HG03460 (cell line): ENCODE measurements around the gene SAE1.

Experiments used
- ATAC-seq: cut with Tn5 transposase; IDR thresholded peaks from one replicate; pipeline ENCODE4 v1.9.1; 2021; ENCODE audit not compliant: unreplicated experiment

SAE1 gene

DNA sequence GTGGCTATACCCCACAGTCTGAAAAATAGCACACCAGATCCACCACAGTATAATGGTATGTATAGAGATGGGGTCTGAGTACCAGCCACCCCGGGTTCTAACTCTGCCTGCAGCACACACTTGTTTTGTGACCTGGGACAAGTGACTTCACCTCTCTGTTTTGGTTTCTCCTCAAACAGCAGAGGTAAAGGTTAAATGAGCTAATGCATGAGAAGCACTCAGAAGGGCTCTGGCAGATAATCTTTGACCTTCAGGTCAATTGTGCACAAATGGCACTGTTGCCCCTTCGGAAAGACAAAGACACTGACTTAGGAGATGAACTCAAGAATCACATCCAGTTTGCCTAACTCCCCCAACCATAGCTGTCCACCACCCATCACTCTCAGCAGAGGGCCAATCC is 24.8 kb upstream of the SAE1 start:
- no peak for ATAC-seq

DNA sequence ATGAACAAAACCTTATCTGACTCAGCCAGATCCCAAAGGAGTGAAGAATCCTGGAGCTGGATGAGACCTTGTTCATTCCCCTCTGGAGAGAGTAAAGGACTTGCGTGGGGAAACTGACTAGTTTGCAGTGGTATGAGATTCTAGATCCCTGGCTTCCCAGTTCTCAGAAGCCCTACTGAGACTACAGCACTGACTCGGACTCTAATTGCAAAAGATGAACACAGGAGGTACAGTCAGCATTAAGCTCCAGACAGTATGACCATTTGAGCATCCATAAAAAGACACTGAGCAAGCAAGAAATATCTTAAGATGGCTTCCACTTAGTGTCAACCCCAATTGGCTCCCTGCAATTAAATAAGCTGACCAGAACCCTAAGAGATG is 23.8 kb upstream of the SAE1 start:
- ATAC-seq: no peak

DNA sequence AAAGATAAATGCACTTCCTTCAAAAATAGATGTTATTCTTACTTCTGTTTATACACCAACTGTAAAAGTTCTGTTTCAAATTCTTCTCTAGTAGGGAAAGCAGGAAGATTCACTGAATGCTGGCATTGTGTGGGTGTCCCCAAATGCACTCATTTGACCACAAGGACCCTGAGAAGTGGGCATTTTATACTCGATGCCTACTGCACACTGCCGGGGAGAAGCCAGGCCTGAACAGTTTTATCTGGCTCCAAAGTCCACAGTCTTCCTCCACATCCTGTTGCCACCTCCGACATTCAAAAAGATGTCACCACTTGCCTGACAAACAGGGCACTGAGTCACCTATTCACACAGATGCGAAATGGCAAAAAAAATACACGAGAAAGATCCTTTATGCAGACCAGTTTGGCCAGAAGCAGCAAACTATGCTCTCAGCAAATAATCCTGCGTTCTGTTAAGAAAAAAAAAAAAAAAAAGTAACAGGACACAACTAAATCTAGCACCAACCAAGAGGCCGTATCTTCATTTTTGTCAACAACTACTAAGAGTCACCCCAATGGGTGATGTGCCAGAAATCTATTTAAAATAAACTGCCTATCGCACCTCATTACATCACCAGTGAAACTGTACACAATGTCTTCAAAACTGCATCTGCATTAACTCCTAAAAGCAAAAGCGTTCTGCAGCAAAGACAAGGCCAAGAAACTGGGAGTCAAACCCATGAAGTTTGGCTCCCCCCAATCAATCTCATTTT is 23.3 kb upstream of the SAE1 start:
- ATAC-seq: no peak

DNA sequence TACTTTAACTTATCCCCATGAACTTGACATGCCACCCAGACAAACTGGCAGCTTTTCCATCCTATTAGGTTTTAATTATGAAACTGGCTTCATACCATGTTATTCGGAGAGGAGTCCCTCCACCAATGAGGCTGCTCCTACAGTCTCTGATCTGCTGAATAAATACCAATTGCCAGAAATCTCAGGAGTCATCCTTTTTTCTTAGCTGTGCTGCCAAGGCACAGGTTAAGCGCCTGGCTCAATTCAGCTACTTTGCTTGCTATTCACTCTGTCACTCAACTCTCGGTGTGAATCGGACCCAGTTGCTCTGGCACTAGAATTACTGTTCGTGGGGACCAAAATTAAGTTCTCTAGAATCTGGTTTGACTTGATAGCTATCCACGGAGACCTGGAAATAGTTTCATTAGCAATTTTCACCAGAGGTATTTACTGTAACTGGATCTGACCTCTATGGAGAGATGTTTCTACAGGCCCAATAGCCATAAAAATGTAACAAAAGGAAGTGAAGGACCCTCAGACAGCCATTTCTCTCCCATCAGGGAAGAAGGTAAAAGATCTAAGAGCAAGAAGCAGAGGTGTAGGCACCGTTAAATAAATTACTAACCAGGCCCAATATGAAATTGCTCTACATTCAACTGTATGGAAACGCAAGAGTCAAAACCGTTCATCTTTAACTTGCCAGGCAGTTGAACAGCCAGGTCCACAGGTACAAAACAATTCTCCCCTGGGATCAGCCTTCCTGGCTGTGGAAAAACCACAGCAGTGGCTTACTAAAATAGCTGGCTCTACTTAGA is 22.5 kb upstream of the SAE1 start:
- no peak for ATAC-seq

DNA sequence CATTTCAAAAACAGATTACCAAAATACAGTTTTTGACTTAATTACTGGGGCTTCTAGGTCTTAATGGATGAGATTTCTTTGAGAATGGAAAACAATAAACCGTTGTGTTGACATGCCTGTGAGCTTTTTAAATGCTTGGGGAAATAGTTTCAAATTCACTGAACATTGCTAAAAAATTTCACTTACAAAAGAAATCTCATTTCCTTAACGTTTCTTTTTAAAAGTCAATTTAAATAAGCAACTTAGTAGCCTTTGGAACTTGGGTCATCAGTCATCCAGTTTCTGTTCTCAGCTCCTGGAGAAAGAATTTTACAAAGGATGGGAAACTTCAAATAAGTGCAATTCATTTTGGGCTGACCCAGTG is 21.5 kb upstream of the SAE1 start:
- ATAC-seq: no peak

DNA sequence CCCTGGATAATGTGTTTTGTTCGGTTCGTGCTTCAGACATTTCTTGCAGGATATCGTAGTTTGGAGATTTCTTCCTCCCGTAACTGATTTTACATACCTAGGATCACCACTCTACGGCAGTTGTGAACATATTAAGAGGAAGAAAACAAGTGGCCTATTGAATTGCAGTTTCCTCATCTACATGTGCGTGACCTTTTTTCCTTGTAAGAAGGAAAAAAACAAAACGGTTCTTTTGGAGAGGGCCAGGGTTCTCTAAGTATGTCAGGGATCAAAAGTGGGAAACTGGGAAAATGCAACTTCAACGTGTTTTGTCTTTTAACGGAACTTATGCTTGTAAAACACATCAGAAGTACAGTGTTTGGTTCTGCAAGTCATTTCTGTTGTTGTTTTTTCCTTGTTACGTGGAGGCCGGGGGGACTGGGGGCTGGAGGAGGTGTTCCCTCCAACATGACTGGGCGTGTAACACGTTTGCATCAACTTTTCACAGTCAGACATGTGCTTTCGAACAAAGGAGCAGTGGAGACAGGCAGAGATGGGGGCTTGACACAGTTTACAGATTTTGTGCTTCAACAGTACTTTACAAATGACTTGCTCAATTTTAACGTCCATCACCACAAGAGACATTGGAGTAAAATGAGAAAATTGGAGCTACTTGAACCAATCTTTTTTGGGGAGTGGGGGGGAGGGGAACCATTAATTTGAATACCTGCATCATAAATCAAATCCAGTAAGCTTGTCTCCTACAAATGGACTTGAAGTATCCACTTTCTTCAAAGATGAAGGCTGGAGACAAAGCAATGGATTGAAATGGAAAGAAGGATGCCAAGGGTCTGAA is 20.9 kb upstream of the SAE1 start:
- ATAC-seq: no peak

DNA sequence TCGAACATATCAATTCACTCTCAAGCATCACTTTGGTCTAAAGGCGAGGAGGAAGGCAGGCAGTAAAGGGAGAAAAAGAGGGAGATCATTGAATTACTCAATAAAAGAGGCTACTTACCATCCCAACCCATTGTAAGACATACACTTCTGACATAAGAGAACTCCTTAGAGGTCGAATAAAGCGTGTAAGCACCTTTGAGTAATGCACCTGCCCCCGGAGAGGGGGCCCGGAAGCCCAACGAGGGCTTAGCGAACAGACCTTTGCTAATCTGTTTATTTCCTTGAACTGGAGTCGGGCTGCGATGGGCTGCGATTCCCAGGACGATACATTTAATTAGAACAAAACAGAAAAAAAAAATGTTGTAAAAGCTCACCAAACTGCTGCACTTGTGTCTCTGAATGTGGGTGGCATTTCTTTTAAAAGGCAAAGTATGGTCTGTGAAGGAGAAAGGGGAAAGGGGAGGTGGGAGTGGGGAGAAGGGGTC is 20.1 kb upstream of the SAE1 start:
- no peak for ATAC-seq

DNA sequence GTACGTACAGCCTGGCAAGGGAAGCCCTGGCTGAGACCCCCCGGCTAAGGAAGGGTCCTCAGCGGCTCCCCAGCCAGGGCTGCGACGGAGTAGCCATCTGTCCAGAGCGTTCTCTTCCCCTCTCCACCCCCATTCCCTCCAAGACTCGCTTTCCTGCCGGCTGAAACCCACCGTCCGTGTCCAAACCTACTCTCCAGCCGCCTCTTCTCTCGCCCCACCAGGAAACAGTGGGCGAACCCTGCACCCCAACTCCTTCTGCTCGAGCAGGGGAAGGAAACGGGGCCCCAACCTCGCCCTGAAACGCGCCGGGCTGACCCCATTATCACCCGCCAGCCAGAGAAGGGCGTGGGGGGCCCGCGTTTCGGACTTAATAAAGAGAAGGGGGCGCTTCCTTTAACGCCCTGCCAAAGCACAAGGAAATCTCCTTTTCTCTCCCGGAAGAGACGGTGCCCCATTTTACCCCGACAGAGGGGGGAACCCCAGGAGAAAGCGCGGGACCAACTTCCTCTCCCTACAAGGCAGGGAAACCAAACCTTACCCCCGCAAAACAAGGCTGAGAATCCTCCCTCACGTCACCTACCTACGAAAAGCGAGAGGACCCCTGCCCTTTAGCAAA is 19.5 kb upstream of the SAE1 start:
- no peak for ATAC-seq

DNA sequence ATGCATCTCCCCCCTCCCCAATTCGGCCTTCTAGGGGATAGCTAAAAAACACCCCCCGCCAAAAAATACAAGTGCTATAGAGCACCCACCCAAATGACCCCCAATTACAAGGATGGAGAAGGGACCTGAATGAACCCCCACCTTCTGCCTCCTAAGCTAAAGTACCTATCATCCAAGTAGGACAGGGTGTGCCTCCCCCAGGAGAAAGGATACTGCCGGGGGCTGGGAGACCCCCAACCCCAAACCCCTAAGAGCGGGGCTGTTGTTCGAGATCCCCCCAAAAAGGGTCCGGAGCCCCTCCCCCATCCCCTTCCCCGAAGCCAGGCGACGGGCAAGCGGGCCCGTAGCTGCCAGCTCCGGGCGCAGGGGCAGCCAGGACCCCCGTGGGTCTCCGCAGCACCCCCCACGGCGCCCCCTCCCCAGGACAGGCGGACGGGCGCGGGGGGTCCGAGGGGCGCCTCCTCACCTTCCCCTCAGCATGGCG is 18.9 kb upstream of the SAE1 start:
- no peak for ATAC-seq

DNA sequence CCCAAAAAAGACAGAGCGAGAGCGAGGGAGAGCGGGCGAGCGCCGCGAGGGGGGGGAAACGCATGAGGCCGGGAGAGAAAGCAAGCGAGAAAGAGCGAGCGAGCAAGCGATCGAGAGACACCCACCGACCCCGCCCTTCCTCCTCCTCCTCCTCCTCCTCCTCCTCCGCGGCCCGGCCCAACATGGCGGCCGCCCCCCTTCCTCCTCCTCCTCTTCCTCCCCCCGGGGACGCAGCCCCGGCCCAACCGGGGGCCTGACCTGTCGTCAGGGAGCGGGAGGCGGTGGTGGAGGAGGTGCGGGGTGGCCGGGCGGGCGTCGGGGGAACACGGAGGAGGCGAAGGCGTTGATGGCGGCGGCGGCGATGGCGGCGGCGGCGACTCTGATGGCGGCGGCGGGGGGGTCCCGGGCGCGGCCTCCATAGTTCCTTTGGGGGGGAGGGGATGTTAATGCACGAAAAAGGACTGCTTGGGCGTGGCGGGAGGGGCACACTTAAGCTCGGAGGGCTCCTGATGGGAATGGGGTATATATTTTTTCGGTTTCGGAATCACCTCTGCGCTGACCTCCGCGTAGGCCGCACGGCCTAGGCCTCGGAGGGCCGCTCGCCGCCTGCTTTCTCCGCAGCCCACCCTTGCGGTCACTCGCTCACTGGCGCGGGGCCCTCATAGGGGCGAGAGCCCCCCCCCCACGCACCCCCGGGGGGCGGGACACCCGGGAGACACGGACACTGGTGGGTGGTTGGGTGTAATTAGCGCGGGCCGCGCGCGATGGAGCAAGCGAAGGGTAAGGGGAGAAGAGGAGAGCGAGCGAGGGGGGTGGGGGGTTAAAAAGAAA is 18.3 kb upstream of the SAE1 start:
- peak; percentile 21 for ATAC-seq

DNA sequence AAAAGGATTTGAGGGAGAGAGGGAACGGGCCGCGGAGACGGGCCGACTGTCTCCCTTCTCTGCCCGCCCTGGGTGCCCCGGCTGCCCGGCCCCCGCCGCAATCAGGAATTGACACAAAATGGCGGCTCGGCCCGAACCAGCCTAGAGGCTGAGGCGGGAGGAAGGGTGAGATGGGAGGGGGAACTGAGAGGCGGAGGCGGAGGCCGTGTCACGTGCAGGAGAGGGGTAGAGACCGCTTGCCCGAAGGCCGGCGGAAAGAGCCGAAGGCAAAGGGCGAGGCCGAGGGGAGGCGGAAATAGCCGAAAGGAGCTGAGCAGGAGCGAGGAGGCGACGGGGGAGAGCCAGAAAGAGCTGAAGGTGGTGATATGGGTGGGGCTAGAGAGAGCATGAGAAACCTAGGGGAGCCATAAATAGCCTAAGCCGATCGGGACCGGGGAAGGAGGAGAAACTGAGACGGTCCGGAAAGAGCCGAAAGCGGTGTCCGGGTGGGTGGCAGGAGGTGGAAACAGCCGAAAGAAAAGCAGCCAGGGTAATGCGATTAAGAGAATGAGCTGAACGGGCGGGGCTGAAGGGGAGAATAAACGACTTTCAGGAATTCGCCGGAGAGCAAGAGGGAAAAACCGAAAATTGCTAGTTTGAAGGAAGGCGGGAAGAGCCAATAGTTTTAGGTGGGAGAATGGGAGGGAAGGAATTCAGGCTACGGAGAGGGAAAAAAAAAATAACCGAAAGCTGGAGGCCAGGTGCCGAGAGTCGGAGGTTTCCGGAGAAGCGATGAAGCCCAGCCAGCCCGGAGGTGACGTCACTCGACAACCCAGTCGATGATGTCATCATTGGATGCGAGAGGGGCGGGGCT is 17.4 kb upstream of the SAE1 start, which contains the start of gene ZC3H4:
Gene ZC3H4, minus strand, starts transcription at position 780 of the 853 bp plus-strand sequence. CDS start 1,192 bp downstream, outside the sequence.
- peak; percentile 80 for ATAC-seq

DNA sequence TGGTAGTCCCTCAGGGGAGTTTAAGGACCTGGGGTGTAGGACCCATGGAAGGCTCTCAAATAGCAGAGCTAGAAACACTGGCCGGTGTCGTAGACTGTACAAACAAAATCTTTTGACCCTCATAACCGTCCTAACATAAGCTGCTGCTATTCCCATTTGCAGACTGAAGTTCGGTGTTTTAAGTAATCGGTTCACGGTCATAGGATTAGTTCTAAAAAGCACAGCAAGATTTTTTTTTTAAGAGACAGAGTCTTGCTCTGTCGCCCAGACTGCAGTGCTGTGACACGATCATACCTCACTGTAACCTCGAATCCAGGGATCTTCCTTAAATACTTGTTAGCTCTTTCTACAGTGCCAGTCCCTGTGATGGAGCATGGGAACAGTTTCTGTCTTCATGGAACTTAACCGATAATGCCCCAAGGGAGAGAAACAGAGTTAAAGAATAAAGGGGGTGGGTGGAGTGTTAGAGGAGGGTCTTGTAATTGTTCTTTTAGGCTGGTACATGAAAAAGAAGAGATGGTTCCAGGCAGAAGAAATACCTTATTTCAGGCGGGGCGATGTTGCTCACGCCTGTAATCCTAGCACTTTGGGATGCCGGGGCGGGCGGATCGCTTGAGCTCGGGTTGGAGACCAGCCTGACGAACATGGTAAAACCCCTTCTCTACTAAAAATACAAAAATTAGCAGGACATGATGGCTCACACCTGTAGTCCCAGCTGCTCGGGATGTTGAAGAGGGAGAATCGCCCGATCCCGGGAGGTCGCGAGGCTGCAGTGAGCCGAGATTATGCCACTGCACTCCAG is 16.6 kb upstream of the SAE1 start:
- ATAC-seq: no peak

DNA sequence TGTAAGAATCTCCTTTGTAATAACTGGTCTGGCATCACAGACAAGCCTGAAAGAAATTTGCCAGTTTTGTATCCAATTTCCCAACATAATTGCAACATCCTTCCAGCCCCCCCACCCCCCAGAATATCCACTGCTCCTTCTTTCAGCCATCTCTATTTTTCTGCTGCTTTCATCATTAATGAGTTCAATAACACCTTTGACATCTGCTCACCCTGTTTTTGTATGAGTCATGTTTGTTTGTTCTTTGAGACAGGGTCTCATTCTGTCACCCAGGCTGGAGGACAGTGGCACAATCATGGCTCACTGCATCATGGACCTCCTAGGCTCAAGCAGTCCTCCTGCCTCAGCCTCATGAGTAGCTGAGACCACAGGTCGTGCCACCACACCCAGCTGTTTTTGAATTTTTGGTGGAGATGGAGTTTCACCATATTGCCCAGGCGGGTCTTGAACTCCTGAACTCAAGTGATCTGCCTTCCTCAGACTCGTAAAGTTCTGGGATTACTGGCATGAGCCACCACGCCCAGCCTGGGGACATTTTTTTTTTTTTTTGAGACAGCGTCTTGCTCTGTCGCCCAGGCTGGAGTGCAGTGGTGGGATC is 10.1 kb upstream of the SAE1 start:
- ATAC-seq: no peak

DNA sequence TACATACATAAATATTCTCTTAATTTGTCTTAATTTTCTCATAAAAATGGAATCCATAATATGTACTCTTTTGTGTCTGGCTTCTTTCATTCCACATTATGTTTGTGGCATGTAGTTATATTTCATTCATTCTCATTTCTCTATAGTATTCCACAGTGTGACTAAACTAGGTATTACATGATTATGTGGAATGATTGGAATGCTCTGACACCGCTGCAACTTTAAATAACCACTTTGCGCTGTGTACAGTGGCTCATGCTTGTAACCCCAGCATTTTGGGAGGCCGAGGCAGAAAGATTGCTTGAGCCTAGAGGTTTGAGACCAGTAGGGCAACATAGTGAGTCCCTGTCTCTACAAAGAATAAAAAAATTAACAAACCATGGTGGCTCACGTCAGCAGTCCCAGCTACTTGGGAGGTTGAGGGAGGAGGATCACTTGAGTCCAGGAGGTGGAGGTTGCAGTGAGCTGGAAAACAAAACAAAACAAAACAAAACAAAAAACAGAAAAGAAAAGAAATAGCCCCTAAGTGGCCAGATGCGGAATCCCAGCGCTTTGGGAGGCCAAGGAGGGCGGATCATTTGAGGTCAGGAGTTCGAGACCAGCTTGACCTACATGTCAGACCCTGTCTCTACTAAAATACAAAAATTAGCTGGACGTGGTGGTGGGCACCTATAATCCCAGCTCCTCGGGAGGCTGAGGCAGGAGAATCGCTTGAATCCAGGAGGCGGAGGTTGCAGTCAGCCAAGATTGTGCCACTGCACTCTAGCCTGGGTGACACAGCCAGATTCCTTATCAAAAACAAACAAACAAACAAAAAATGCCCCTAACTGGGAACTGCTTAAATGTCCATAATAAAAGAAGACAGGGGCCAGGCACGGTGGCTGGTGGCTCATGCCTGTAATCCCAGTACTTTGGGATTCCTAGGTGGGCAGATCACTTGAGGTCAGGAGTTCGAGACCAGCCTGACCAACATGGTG is 8.0 kb upstream of the SAE1 start:
- no peak for ATAC-seq

DNA sequence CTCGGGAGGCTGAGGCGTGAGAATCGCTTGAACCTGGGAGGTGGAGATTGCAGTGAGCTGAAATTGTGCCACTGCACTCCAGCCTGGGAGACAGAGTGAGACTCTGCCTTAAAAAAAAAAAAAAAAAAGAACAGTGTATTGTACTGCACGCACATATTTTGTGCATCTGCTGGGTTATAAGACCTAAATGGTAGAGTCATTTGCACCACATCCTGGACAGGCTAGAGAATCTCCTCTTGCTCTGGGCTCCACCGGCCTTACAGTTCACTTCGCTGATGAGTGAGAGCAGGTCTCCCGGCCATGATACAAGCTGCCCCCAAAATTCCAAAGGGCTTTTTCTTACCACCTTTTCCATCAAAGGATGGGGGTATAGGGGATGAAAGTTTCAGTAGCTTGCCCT is 7.2 kb upstream of the SAE1 start:
- ATAC-seq: no peak

DNA sequence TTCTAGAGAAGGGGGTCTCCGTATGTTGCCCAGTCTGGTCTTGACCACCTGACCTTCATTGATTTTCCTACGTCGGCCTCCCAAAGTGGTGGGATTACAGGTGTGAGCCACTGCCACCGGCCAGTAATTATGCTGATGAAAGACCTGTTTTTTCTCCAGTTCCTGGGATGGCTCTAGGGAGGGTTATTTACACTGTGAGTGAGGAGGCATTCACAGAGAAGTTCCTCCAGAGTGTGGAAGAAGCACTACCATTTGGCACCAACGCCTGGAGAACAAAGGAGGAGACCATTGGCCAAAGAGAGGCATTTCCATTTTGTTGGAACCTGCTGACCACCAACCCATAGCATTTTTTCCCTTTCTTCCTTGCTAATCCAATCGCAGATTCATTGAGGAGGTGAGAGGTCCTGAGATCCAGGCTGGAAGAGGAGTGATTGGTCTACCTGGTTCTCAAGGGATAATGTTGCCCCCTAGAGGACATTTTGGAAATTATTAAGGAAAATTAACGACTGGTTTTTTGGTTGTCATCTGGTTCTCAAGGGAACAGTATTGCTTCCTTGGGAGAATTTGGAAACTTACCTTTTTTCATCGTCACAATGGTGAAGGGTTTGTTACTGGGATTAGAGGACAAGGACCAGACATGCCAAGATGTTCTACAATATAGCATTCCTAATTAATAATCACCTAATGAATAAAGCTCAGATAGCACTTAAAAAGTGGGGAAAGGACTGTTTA is 5.5 kb upstream of the SAE1 start:
- no peak for ATAC-seq
